NB4 (cell line): ENCODE data around the gene ADCY2.

Experiments
- DNase-seq: peaks from one replicate; pipeline ENCODE4 v3.0.0; 2010; ENCODE audit warnings: low read depth
- H3K4me3 ChIP-seq: one replicate; pipeline ENCODE4 v1.5.1; 2011; ENCODE audit warnings: mild to moderate bottlenecking, low read depth, low read length, moderate library complexity
- CTCF ChIP-seq: IDR thresholded peaks from one replicate; pipeline ENCODE4 v1.5.1; 2012; ENCODE audit warnings: low read depth, low read length
- MYC ChIP-seq: IDR thresholded peaks from 2 replicates; pipeline ENCODE4 v1.6.1; 2011; ENCODE audit warnings: low read depth, low read length
- POLR2A ChIP-seq: IDR thresholded peaks from 2 replicates; pipeline ENCODE4 v1.6.1; 2011; ENCODE audit warnings: mild to moderate bottlenecking; ENCODE audit not compliant: insufficient read length; ENCODE audit errors: extremely low read depth
- TF ChIP-seq, protein P1 (sequence below): IDR thresholded peaks from 2 replicates; pipeline ENCODE4 v1.6.1; 2011; ENCODE audit warnings: low read depth, low read length

ADCY2 gene

DNA sequence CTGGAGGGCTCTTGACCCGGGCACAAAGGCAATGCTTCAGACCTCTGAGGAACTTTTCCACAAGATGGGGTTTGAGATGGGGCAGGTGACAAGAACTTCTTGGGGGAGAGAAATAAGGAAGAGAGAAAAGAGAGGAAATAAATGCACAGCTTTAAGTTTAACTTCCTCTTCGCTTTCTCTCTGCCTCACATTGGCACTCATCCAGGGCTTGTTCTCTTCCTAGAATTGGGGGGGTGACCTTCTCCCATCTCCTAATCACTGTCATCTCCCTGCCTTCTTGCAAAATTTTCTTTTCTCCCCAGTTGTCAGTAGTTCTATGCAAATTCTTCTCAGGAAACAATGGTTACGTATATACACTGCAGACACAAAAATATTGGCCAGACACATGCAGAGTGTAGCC is 19.1 kb upstream of the ADCY2 start:
- no peak for DNase-seq
- no peak for TF ChIP-seq POLR2A
- no peak for TF ChIP-seq MYC
- TF ChIP-seq CTCF, result no peak
- TF ChIP-seq, protein P1, sequence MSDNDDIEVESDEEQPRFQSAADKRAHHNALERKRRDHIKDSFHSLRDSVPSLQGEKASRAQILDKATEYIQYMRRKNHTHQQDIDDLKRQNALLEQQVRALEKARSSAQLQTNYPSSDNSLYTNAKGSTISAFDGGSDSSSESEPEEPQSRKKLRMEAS, result no peak
- no peak overlapping the region for H3K4me3 ChIP-seq

DNA sequence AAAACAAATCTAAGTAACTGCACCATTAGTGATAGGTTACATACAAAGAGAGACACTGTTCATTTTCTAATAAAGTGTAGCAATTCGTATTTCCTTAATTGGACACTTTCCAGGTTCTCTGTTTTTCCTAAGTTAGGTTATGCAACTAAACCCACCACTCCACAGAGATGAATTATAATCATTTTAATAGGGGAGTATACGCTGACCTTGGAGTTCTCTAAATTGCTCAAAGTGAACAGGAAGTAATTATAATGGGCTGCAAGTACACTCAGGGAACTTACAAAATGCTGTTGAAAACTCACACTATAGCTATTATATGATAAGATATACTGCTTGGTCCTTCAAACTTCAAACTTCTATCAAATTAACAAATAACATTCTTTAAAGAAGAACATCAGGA is 18.2 kb upstream of the ADCY2 start:
- H3K4me3 ChIP-seq, result no peak overlapping the region
- TF ChIP-seq POLR2A, result no peak
- no peak for TF ChIP-seq MYC
- no peak for TF ChIP-seq CTCF
- TF ChIP-seq, protein P1, result no peak
- no peak for DNase-seq

DNA sequence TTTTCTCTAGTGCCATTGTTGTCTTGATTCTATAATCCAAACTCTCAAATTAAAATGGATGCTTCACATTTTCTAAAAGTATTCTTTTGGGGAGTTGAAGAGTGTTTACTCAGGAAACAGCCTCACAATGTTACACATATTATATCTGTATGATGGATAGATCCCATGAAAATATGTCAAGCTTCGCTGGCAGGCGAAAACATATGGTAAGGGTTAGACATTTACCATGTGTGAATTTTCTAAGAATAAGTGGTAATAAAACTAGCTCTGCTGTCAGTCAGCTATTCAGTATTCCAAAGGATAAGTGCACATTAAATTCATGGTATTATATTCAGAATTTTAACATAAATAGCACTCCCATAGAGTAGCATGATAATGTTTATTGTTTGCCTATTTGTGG is 13.3 kb upstream of the ADCY2 start:
- DNase-seq, result no peak
- TF ChIP-seq POLR2A, result no peak
- TF ChIP-seq, protein P1, result no peak
- TF ChIP-seq MYC, result no peak
- no peak for TF ChIP-seq CTCF
- H3K4me3 ChIP-seq, result no peak overlapping the region

DNA sequence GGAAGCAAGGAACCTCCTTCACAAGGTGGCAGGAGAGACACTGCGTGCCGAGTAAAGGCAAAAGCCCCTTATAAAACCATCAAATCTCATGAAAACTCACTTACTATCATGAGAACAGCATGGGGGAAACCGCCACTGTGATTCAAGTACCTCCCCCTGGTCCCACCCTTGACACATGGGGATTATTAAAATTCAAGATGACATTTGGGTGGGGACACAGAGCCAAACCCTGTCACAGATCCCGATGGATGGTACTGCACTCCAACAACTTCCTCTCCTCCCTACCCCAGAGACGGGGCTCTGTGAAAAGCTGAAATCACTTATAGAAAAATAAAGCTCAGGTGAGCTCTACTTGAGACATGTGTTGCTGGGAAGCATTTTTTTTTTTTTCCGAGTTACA is 10.3 kb upstream of the ADCY2 start:
- DNase-seq, result no peak
- no peak for TF ChIP-seq POLR2A
- TF ChIP-seq MYC, result no peak
- TF ChIP-seq, protein P1, result no peak
- no peak for TF ChIP-seq CTCF
- no peak overlapping the region for H3K4me3 ChIP-seq

DNA sequence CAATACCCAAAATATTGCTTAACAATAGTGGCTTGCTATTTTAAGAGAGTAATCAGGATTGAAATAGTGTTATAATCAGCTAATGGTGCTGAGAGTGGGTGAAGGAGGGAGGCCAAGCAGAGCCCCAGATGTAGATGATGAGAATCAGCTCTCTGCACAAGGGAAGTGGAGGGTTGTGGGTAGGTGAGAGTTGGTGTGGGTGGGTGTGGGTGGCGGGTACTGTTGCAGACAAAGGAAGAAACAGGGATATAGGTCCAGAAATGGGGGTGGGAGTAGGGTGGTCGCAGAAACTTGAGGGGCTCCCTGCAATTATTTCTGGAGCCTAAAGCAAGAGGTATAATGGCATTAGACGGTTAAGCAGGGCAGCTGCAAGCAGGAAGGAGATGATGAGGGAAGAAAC is 7.4 kb upstream of the ADCY2 start:
- TF ChIP-seq, protein P1, result no peak
- TF ChIP-seq CTCF (no peak), POLR2A (no peak), MYC (no peak)
- H3K4me3 ChIP-seq, result no peak overlapping the region
- DNase-seq, result no peak

GRCh38 chr5:7391215-7391614 is 4.7 kb upstream of the ADCY2 start:
- H3K4me3 ChIP-seq, result no peak overlapping the region
- no peak for TF ChIP-seq POLR2A
- TF ChIP-seq CTCF, result no peak
- no peak for DNase-seq
